GM12878 (cell line): ENCODE measurements around the gene PIP4K2A. TPM values are rescaled to one million over a fixed set of nuclear protein-coding genes. Genes with fewer than 3 reads are reported as not detected.

Experiments
- ATAC-seq: fragments of 200-7000 bp; cut with Tn5 transposase; 3 replicates; pipeline ENCODE4 v1.9.1; 2020; ENCODE audit warnings: mild to moderate bottlenecking, moderate library complexity
- BruUV-seq: library from RNA; stranded (reverse); fragments of 400-500 nt; replicated peaks from 2 replicates; lab custom pipeline; 2021; lab: Mats Ljungman, UMichigan
- CTCF ChIA-PET: fragments of 300-600 bp; sonication (Branson Sonifier 250); formaldehyde crosslinking; extraction: SDS; loops from one replicate; lab custom pipeline; 2021; ENCODE audit warnings: inconsistent platforms; lab: Yijun Ruan, JAX
- POLR2A ChIA-PET: fragments of 350-600 bp; formaldehyde crosslinking; extraction: SDS; loops from one replicate; lab custom pipeline; 2021; ENCODE audit warnings: inconsistent platforms; lab: Charles Lee
- RAD21 ChIA-PET: fragments of 300-600 bp; sonication (Branson Sonifier 250); formaldehyde crosslinking; loops from one replicate; lab custom pipeline; 2023; ENCODE audit warnings: antibody characterized with exemption; ENCODE audit not compliant: unreplicated experiment; lab: Charles Lee
- SMC1A ChIA-PET: fragments of 300-600 bp; sonication (Branson Sonifier 250); formaldehyde crosslinking; loops from one replicate; lab custom pipeline; 2023; ENCODE audit not compliant: unreplicated experiment, uncharacterized antibody; lab: Charles Lee
- DNase-seq: peaks from one replicate; pipeline ENCODE4 v3.0.0-alpha.2; 2011; ENCODE audit warnings: low read depth, low spot score
- FAIRE-seq: peaks from 3 replicates; lab custom pipeline; 2011; peaks lifted over from hg19 to GRCh38; lab: Jason Lieb, UNC
- H2AFZ ChIP-seq: 2 replicates; pipeline ENCODE4 v1.6.0; 2011; ENCODE audit warnings: low read depth, low read length, control low read depth; ENCODE audit not compliant: control insufficient read depth
- H3K27ac ChIP-seq: 2 replicates; pipeline ENCODE4 v1.5.1; 2011; ENCODE audit warnings: control low read depth; ENCODE audit not compliant: control insufficient read depth, insufficient read depth
- H3K27me3 ChIP-seq, 2 experiments: replicated peaks in 1 of 2; 2 replicates each; pipeline versions ENCODE4 v1.6.0 to v1.6.1; 2011; ENCODE audit warnings: low read length in 1 of 2; ENCODE audit not compliant: control insufficient read depth in 2 of 2, insufficient read depth in 2 of 2
- H3K36me3 ChIP-seq, 2 experiments: 2 replicates each; pipeline ENCODE4 v1.5.1; 2011; ENCODE audit warnings: low read length in 1 of 2; ENCODE audit not compliant: control insufficient read depth in 2 of 2, insufficient read depth in 2 of 2
- H3K4me1 ChIP-seq: 2 replicates; pipeline ENCODE4 v1.6.1; 2011; ENCODE audit warnings: mild to moderate bottlenecking, low read length, moderate library complexity, mixed read lengths; ENCODE audit not compliant: control insufficient read depth, insufficient read depth
- H3K4me2 ChIP-seq: 2 replicates; pipeline ENCODE4 v1.6.0; 2011; ENCODE audit warnings: control low read depth; ENCODE audit not compliant: control insufficient read depth, insufficient read depth
- H3K4me3 ChIP-seq: fragments of 200-600 bp; sonication (generic); 2 replicates; pipeline ENCODE4 v1.5.1; 2016
- H3K79me2 ChIP-seq: 2 replicates; pipeline ENCODE4 v1.6.0; 2011; ENCODE audit warnings: low read length; ENCODE audit not compliant: control insufficient read depth, insufficient read depth
- H3K9ac ChIP-seq: 2 replicates; pipeline ENCODE4 v1.8.0; 2011; ENCODE audit warnings: low read length, control low read depth, mixed read lengths; ENCODE audit not compliant: control insufficient read depth, insufficient read depth
- H3K9me3 ChIP-seq: replicated peaks from 3 replicates; pipeline ENCODE4 v1.5.1; 2011; ENCODE audit warnings: mild to moderate bottlenecking, low read length; ENCODE audit not compliant: control insufficient read depth, insufficient read depth
- H4K20me1 ChIP-seq: 2 replicates; pipeline ENCODE4 v1.6.0; 2011; ENCODE audit not compliant: control insufficient read depth, insufficient read depth
- ASH2L ChIP-seq: fragments of 300-600, 200-600 bp; sonication (generic); IDR thresholded peaks from 2 replicates; pipeline ENCODE4 v1.6.1; 2017; ENCODE audit warnings: low read depth, mild to moderate bottlenecking, borderline replicate concordance
- CTCF ChIP-seq, 3 experiments: IDR thresholded peaks in 2 of 3; conservative IDR thresholded peaks in 1 of 3; 2 replicates each; pipeline ENCODE4 v1.5.1; 2011; ENCODE audit warnings: low read depth in 3 of 3, low read length in 3 of 3, mild to moderate bottlenecking in 3 of 3, control low read depth in 2 of 3, moderate library complexity in 2 of 3, inconsistent platforms in 1 of 3, mixed read lengths in 1 of 3; ENCODE audit not compliant: control insufficient read depth in 2 of 3, insufficient read depth in 1 of 3; ENCODE audit errors: extremely low read depth in 1 of 3
- MXI1 ChIP-seq: fragments of 150-350 bp; IDR thresholded peaks from 2 replicates; pipeline ENCODE4 v1.6.1; 2011; ENCODE audit warnings: low read depth, mild to moderate bottlenecking, inconsistent platforms, low read length, improper control_type of control experiment
- NFXL1 ChIP-seq: fragments of 450-650 bp; IDR thresholded peaks from 2 replicates; pipeline ENCODE4 v1.6.1; 2017; ENCODE audit warnings: antibody characterized with exemption, mild to moderate bottlenecking, borderline replicate concordance
- NFYA ChIP-seq: IDR thresholded peaks from 2 replicates; pipeline ENCODE4 v1.6.1; 2011; ENCODE audit warnings: low read depth, mild to moderate bottlenecking, low read length, improper control_type of control experiment, borderline replicate concordance
- NKRF ChIP-seq: fragments of 450-650 bp; conservative IDR thresholded peaks from 2 replicates; pipeline ENCODE4 v1.6.1; 2017; ENCODE audit warnings: mild to moderate bottlenecking, moderate library complexity
- POU2F2 ChIP-seq: IDR thresholded peaks from 3 replicates; pipeline ENCODE4 v1.6.1; 2011; ENCODE audit warnings: low read depth, mild to moderate bottlenecking, low read length, borderline replicate concordance
- SMARCA5 ChIP-seq: fragments of 450-650 bp; IDR thresholded peaks from 2 replicates; pipeline ENCODE4 v1.6.1; 2017; ENCODE audit warnings: mild to moderate bottlenecking
- SUPT20H ChIP-seq: IDR thresholded peaks from 2 replicates; pipeline ENCODE4 v1.6.1; 2011; ENCODE audit warnings: low read depth, mild to moderate bottlenecking, low read length, moderate library complexity, borderline replicate concordance; ENCODE audit not compliant: control insufficient read depth
- TAF1 ChIP-seq: IDR thresholded peaks from 2 replicates; pipeline ENCODE4 v1.6.1; 2011; ENCODE audit warnings: mild to moderate bottlenecking, low read depth, low read length, borderline replicate concordance
- WRNIP1 ChIP-seq: IDR thresholded peaks from 2 replicates; pipeline ENCODE4 v1.6.1; 2011; ENCODE audit warnings: low read depth, low read length, improper control_type of control experiment, borderline replicate concordance
- WGBS: methylation state at CpG from one replicate; pipeline ENCODE4 v1.1.6; 2016; ENCODE audit warnings: low lambda C conversion rate; ENCODE audit not compliant: insufficient replicate concordance, insufficient coverage; ENCODE audit errors: missing lambda C conversion rate; 5-methylcytosine and 5-hydroxymethylcytosine counted together
- in situ Hi-C: fragments of 300-500 bp; cut with MboI; formaldehyde crosslinking; loops from 9 replicates; pipeline ENCODE4 v1.14.3; 2018; ENCODE audit warnings: mixed read lengths
- intact Hi-C: fragments of 100-400 bp; cut with micrococcal nuclease; formaldehyde crosslinking; loops from one replicate; pipeline ENCODE4 v1.14.2; 2022; ENCODE audit not compliant: unreplicated experiment
- polyA plus RNA-seq, 11 experiments: library from polyadenylated mRNA; depleted of rRNA in 4 of 11; unstranded in 6 of 11; stranded (reverse) in 5 of 11; fragments of >200 nt; fragmentation: Nextera tagmentation in 4 of 11; fragmentation: Illumina TruSeq in 1 of 11; extraction: Ambion mirVana in 4 of 11; extraction: Trizol in 1 of 11; gene quantifications; 1 replicate in 1 of 11; 2 replicates in 10 of 11; pipeline versions ENCODE4 v1.2.1 to v1.2.3, GENCODE V29; 2011 to 2016; ENCODE audit warnings: inconsistent platforms in 2 of 11, missing spikeins in 2 of 11, low read depth in 1 of 11
- total RNA-seq, 4 experiments: library from RNA; depleted of rRNA in 3 of 4; stranded (reverse); fragments of >200 nt in 3 of 4; fragmentation: Illumina TruSeq in 1 of 4; extraction: Trizol in 1 of 4; gene quantifications; 2 replicates each; pipeline versions ENCODE4 v1.2.1 to v1.2.3, GENCODE V29; 2013 to 2021
- TF ChIP-seq, protein P1 (sequence below): fragments of 450-650 bp; IDR thresholded peaks from 2 replicates; pipeline ENCODE4 v1.6.1; 2016; ENCODE audit warnings: mild to moderate bottlenecking, moderate library complexity, borderline replicate concordance
- TF ChIP-seq, protein P2 (sequence below): IDR thresholded peaks from 2 replicates; pipeline ENCODE4 v1.6.1; 2012; ENCODE audit warnings: low read depth, low read length, improper control_type of control experiment
- TF ChIP-seq, protein P3 (sequence below): IDR thresholded peaks from 2 replicates; pipeline ENCODE4 v1.6.1; 2011; ENCODE audit warnings: low read depth, low read length, improper control_type of control experiment, borderline replicate concordance

The PIP4K2A gene
- total and polyA plus RNA-seq, 10 of the 15 experiments (the other 5 are each of a cell fraction or from before 2014, with no cell fraction given): 54.3 to 139 (median 84.4) TPM

DNA sequence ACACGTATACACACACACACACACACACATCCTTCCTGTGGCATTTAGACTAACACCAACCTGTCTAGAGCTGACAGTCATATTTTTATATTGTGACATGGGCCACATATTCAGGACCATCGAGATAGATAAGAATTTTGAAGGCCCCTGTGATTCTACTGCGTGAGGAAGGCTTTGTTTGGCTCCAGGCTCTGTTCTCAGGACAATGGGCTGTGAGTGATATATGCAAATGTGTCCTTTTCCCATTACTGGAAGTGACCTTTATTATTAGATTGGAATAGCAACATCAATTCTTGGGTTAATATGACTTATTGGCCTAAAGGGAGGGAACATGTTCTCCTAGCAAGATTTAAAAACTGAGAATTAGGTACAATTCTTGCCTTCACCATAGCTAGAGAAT lies 213.0 kb downstream of the PIP4K2A start:
- Histone ChIP-seq H3K79me2 (no peaks in the 10 kb centered on the region), H3K9ac (no peak overlapping the region), H3K27ac (no peak overlapping the region), H4K20me1 (no peaks in the 10 kb centered on the region), H2AFZ (no peak overlapping the region), H3K4me1 (peaks cover 6% of the 10 kb centered on the region; the same call in 1 of the 2 replicates), H3K27me3 (no peaks in the 10 kb centered on the region), H3K36me3 (no peaks in the 10 kb centered on the region), H3K9me3 (no peaks in the 10 kb centered on the region), H3K4me2 (no peak overlapping the region), H3K4me3 (no peak overlapping the region)
- FAIRE-seq (no peak), ATAC-seq (no peak), DNase-seq (no peak)
- in situ Hi-C loops: no loop called here
- TF ChIP-seq ASH2L (no peak), TAF1 (no peak), MXI1 (no peak), SUPT20H (no peak), NKRF (no peak), NFYA (no peak), WRNIP1 (no peak), POU2F2 (no peak), CTCF (IDR thresholded peaks at IDR 0.05 in 2 of 3, conservative IDR thresholded peaks at IDR 0.05 in 1 of 3; ENCODE audit: control insufficient read depth in 2 of 3, extremely low read depth in 1 of 3, insufficient read depth in 1 of 3, low read depth in 3 of 3, low read length in 3 of 3) (no peak), SMARCA5 (no peak), NFXL1 (no peak)
- TF ChIP-seq, protein P1, sequence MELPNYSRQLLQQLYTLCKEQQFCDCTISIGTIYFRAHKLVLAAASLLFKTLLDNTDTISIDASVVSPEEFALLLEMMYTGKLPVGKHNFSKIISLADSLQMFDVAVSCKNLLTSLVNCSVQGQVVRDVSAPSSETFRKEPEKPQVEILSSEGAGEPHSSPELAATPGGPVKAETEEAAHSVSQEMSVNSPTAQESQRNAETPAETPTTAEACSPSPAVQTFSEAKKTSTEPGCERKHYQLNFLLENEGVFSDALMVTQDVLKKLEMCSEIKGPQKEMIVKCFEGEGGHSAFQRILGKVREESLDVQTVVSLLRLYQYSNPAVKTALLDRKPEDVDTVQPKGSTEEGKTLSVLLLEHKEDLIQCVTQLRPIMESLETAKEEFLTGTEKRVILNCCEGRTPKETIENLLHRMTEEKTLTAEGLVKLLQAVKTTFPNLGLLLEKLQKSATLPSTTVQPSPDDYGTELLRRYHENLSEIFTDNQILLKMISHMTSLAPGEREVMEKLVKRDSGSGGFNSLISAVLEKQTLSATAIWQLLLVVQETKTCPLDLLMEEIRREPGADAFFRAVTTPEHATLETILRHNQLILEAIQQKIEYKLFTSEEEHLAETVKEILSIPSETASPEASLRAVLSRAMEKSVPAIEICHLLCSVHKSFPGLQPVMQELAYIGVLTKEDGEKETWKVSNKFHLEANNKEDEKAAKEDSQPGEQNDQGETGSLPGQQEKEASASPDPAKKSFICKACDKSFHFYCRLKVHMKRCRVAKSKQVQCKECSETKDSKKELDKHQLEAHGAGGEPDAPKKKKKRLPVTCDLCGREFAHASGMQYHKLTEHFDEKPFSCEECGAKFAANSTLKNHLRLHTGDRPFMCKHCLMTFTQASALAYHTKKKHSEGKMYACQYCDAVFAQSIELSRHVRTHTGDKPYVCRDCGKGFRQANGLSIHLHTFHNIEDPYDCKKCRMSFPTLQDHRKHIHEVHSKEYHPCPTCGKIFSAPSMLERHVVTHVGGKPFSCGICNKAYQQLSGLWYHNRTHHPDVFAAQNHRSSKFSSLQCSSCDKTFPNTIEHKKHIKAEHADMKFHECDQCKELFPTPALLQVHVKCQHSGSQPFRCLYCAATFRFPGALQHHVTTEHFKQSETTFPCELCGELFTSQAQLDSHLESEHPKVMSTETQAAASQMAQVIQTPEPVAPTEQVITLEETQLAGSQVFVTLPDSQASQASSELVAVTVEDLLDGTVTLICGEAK: no peak
- TF ChIP-seq, protein P2, sequence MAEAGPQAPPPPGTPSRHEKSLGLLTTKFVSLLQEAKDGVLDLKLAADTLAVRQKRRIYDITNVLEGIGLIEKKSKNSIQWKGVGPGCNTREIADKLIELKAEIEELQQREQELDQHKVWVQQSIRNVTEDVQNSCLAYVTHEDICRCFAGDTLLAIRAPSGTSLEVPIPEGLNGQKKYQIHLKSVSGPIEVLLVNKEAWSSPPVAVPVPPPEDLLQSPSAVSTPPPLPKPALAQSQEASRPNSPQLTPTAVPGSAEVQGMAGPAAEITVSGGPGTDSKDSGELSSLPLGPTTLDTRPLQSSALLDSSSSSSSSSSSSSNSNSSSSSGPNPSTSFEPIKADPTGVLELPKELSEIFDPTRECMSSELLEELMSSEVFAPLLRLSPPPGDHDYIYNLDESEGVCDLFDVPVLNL: no peak
- TF ChIP-seq, protein P3, sequence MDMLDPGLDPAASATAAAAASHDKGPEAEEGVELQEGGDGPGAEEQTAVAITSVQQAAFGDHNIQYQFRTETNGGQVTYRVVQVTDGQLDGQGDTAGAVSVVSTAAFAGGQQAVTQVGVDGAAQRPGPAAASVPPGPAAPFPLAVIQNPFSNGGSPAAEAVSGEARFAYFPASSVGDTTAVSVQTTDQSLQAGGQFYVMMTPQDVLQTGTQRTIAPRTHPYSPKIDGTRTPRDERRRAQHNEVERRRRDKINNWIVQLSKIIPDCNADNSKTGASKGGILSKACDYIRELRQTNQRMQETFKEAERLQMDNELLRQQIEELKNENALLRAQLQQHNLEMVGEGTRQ: no peak
- ChIA-PET POLR2A (no interaction called here), SMC1A (interaction anchor here (0.7 to 1.2 kb wide), 2 partner anchors 14 to 46 kb away, joined by 3 to 9 read pairs; no protein-coding TSS in a partner anchor), CTCF (no interaction called here), RAD21 (no interaction called here)
- WGBS: 37% methylated on average over 3 of the region's 3 CpGs
- intact Hi-C loops: no loop called here
- BruUV-seq: no TSS peak
